Neural crest cell (in vitro differentiated cells): ENCODE measurements around the gene ARID3A. TPM values are rescaled to one million over a fixed set of nuclear protein-coding genes. Genes with fewer than 3 reads are reported as not detected.

Source experiments
- DNase-seq: peaks from one replicate; pipeline ENCODE4 v3.0.0; 2021; ENCODE audit warnings: low read depth, mixed read lengths, low spot score
- H3K27ac Mint-ChIP-seq: one replicate; pipeline ENCODE4 v1.8.0; 2021; ENCODE audit warnings: mild to moderate bottlenecking, mixed read lengths; ENCODE audit not compliant: unreplicated experiment
- H3K27me3 Mint-ChIP-seq: 2 replicates; pipeline ENCODE4 v1.8.0; 2021; ENCODE audit warnings: low read depth, mild to moderate bottlenecking, mixed read lengths
- H3K36me3 Mint-ChIP-seq: 2 replicates; pipeline ENCODE4 v1.8.0; 2021; ENCODE audit warnings: low read depth, mild to moderate bottlenecking, mixed read lengths
- H3K4me1 Mint-ChIP-seq: 2 replicates; pipeline ENCODE4 v1.8.0; 2021; ENCODE audit warnings: mixed read lengths
- H3K4me3 Mint-ChIP-seq: one replicate; pipeline ENCODE4 v1.8.0; 2021; ENCODE audit warnings: mild to moderate bottlenecking, mixed read lengths
- H3K9me3 Mint-ChIP-seq: 2 replicates; pipeline ENCODE4 v1.8.0; 2021; ENCODE audit warnings: mixed read lengths
- total RNA-seq: library from RNA; stranded (reverse); gene quantifications from 2 replicates; pipeline ENCODE4 v1.2.1, GENCODE V29; 2021
- TF ChIP-seq, protein P1 (sequence below): fragments of 200-600 bp; sonication (generic); conservative IDR thresholded peaks from 2 replicates; pipeline ENCODE4 v1.5.0; 2021; ENCODE audit warnings: antibody characterized with exemption, mild to moderate bottlenecking

Gene ARID3A
- total RNA-seq, 1 donor from 2014 or later = 48.4 TPM

DNA sequence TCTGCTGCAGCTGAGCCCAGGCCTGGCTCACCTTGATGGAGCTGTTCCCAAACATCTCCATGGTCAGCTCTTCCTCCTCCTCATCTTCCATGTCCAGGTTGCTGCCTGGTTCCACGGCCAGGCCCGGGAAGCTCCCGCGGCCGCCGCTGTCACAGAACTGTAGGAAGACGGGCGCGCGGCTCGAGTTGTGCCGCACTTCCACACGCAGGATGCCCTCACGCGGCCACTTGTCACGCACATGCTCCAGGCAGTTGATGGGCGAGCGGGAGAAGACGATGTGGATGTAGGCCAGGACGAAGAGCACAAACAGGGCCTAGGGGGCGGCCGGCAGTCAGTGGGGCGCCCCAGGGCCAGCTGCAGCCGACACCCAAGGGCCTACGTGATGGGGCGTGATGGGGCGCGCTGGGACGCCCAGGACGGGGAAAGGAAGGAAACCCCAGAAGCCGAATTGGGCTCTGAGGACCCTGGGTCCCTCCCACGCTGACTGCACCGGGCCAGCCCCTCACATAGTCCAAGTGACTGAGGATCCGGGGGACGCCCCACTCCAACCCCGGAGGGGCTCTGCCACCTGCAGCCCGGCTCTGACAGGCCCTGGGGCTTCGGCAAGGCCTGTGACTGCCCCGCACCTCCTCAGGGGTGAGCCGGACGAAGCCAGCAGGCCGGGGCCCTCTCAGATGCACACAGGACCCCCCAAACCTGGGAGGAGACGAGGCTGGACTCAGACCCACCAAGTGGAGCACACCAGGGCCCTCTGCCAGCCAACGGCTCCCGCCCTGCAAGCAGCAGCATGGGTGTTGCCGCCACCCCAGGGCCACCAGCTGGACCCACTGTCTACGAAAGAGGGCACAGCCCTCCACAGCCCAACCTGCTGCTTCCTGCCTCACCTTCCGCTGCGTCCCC lies 88.6 kb downstream of the ARID3A start:
- no peak for DNase-seq
- TF ChIP-seq, protein P1, sequence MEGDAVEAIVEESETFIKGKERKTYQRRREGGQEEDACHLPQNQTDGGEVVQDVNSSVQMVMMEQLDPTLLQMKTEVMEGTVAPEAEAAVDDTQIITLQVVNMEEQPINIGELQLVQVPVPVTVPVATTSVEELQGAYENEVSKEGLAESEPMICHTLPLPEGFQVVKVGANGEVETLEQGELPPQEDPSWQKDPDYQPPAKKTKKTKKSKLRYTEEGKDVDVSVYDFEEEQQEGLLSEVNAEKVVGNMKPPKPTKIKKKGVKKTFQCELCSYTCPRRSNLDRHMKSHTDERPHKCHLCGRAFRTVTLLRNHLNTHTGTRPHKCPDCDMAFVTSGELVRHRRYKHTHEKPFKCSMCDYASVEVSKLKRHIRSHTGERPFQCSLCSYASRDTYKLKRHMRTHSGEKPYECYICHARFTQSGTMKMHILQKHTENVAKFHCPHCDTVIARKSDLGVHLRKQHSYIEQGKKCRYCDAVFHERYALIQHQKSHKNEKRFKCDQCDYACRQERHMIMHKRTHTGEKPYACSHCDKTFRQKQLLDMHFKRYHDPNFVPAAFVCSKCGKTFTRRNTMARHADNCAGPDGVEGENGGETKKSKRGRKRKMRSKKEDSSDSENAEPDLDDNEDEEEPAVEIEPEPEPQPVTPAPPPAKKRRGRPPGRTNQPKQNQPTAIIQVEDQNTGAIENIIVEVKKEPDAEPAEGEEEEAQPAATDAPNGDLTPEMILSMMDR = no peak
- Mint-ChIP-seq H3K27ac (no peak overlapping the region), H3K4me3 (no peak overlapping the region), H3K9me3 (no peaks in the 10 kb centered on the region), H3K36me3 (no peaks in the 10 kb centered on the region), H3K4me1 (peaks cover 18% of the 10 kb centered on the region), H3K27me3 (no peaks in the 10 kb centered on the region)

DNA sequence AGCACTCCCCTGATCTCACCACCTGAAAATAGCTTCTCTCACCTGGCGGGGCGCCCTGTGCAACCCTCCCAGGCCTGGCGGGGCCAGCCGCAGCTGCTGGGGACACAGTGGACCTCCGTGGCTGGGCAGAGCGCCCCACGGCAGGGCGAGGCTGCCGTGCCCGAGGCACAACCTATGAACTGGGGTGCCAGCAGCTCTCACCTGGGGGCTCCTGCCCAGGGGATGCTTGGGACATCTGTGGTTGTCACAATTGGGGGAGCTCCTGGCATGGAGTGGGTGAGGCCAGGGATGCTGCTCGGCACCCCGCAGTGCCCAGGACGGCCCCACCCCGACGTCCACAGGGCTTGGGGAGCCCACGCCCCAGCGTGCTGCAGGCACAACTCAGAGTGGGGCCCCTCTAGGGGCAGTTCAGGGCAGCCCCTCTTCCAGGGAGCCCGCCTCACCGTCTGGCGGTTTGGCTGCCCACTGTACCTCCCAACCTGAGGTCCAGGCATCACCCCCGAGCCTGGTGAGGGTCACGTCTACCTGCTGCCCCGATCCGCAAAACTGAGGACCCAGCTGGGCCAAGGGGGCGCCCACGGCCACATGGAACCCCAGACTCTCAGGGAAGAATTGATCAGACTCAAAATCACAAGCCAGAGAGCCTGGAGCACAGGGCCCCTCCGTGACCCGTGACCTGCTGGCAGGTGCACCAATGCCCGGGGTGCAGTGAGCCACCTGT lies 89.4 kb downstream of the ARID3A start:
- no peaks in the 10 kb centered on the region for H3K9me3 Mint-ChIP-seq
- no peak for DNase-seq
- H3K27ac Mint-ChIP-seq = no peak overlapping the region
- H3K4me3 Mint-ChIP-seq = peak overlapping the region; percentile 80
- peaks cover 24% of the 10 kb centered on the region for H3K4me1 Mint-ChIP-seq
- H3K27me3 Mint-ChIP-seq = no peaks in the 10 kb centered on the region
- TF ChIP-seq, protein P1 = no peak
- no peaks in the 10 kb centered on the region for H3K36me3 Mint-ChIP-seq

- H3K4me3 Mint-ChIP-seq = peak overlapping the region; percentile 84
- peaks cover 25% of the 10 kb centered on the region for H3K4me1 Mint-ChIP-seq
- TF ChIP-seq, protein P1 = no peak
- no peaks in the 10 kb centered on the region for H3K36me3 Mint-ChIP-seq
- no peaks in the 10 kb centered on the region for H3K9me3 Mint-ChIP-seq
- no peak for DNase-seq
- no peak overlapping the region for H3K27ac Mint-ChIP-seq
- H3K27me3 Mint-ChIP-seq = no peaks in the 10 kb centered on the region
These were observed 90.2 kb downstream of the ARID3A start for GRCh38 chr19:1015782-1016646.

- TF ChIP-seq, protein P1 = no peak
- H3K27ac Mint-ChIP-seq = peak overlapping the region; percentile 22
- no peak for DNase-seq
- peak overlapping the region; percentile 84 for H3K4me3 Mint-ChIP-seq
- no peaks in the 10 kb centered on the region for H3K9me3 Mint-ChIP-seq
- H3K4me1 Mint-ChIP-seq = peaks cover 31% of the 10 kb centered on the region
- H3K27me3 Mint-ChIP-seq = peaks cover 6% of the 10 kb centered on the region
- no peaks in the 10 kb centered on the region for H3K36me3 Mint-ChIP-seq
These were observed 90.8 kb downstream of the ARID3A start for GRCh38 chr19:1016647-1017114.
